ENCODE results near the gene KIF26B. TPM values are rescaled to one million over a fixed set of nuclear protein-coding genes. Genes with fewer than 3 reads are reported as not detected.

The KIF26B gene
- polyA plus RNA-seq, 1 donor from 2014 or later = 6.3 TPM

DNA sequence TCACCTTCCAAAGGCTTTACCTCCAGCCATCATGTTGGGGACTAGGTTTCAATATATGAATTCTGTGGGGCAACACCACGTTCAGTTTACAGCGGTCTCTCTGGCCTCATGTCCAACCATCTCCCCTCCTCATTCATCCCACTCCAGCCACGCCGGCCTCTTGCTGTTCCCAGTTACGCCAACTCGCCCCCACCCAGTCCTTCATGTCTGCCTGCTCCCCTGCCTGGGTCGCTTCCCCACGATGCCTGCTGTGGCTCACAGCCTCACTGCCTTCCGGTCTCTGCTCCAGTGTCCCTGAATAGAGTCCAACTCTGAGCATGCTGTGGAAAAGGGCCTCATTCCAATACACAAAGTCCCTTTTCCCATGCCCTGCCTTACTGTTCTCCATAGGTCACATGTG is 193.8 kb downstream of the KIF26B start:
- Histone ChIP-seq H3K27me3 (ENCODE audit: insufficient read depth, low read depth, low read length) (no peaks in the 10 kb centered on the region), H3K9me2 (ENCODE audit: insufficient read depth, low read length) (no peaks in the 10 kb centered on the region), H4K20me1 (ENCODE audit: insufficient read depth) (no peaks in the 10 kb centered on the region), H3K9ac (ENCODE audit: low read length) (no peak overlapping the region), H3K79me2 (replicated peaks; ENCODE audit: insufficient read depth, low read length) (no peaks in the 10 kb centered on the region), H2AFZ (ENCODE audit: low read depth, low read length) (no peak overlapping the region), H3K4me3 (ENCODE audit: low read length) (no peak overlapping the region), H3K36me3 (ENCODE audit: insufficient read depth, low read length) (no peaks in the 10 kb centered on the region), H3F3A (ENCODE audit: insufficient read depth, low read length, poor library complexity, severe bottlenecking) (no peaks in the 10 kb centered on the region), H3K4me2 (ENCODE audit: low read length) (no peak overlapping the region), H3K27ac (ENCODE audit: low read length) (no peak overlapping the region), H3K9me3 (ENCODE audit: low read length) (no peaks in the 10 kb centered on the region)
- TF ChIP-seq MXI1 (conservative IDR thresholded peaks at IDR 0.05; ENCODE audit: poor library complexity, severe bottlenecking) (no peak), TAF1 (IDR thresholded peaks at IDR 0.05; ENCODE audit: low read depth) (no peak), REST (IDR thresholded peaks at IDR 0.05; ENCODE audit: borderline replicate concordance) (no peak), EZH2 (IDR thresholded peaks at IDR 0.05; ENCODE audit: borderline replicate concordance, insufficient read depth, low read length, poor library complexity, severe bottlenecking) (no peak), POLR2AphosphoS5 (IDR thresholded peaks at IDR 0.05) (no peak), RAD21 (conservative IDR thresholded peaks at IDR 0.05) (no peak), EP300 (conservative IDR thresholded peaks at IDR 0.05; ENCODE audit: poor library complexity, severe bottlenecking) (no peak), SMC3 (conservative IDR thresholded peaks at IDR 0.05; ENCODE audit: poor library complexity) (no peak)
- TF ChIP-seq, protein P1, sequence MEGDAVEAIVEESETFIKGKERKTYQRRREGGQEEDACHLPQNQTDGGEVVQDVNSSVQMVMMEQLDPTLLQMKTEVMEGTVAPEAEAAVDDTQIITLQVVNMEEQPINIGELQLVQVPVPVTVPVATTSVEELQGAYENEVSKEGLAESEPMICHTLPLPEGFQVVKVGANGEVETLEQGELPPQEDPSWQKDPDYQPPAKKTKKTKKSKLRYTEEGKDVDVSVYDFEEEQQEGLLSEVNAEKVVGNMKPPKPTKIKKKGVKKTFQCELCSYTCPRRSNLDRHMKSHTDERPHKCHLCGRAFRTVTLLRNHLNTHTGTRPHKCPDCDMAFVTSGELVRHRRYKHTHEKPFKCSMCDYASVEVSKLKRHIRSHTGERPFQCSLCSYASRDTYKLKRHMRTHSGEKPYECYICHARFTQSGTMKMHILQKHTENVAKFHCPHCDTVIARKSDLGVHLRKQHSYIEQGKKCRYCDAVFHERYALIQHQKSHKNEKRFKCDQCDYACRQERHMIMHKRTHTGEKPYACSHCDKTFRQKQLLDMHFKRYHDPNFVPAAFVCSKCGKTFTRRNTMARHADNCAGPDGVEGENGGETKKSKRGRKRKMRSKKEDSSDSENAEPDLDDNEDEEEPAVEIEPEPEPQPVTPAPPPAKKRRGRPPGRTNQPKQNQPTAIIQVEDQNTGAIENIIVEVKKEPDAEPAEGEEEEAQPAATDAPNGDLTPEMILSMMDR (IDR thresholded peaks at IDR 0.05; ENCODE audit: poor library complexity, severe bottlenecking) = no peak

- no peaks in the 10 kb centered on the region for H4K20me1 ChIP-seq (ENCODE audit: insufficient read depth)
- no peak overlapping the region for H3K9ac ChIP-seq (ENCODE audit: low read length)
- H3K27me3 ChIP-seq (ENCODE audit: insufficient read depth, low read depth, low read length) = no peaks in the 10 kb centered on the region
- no peak overlapping the region for H3K4me3 ChIP-seq (ENCODE audit: low read length)
- H3K27ac ChIP-seq (ENCODE audit: low read length) = no peak overlapping the region
- H3K36me3 ChIP-seq (ENCODE audit: insufficient read depth, low read length) = no peaks in the 10 kb centered on the region
- H3K9me2 ChIP-seq (ENCODE audit: insufficient read depth, low read length) = no peaks in the 10 kb centered on the region
- no peaks in the 10 kb centered on the region for H3K9me3 ChIP-seq (ENCODE audit: low read length)
- H3K4me2 ChIP-seq (ENCODE audit: low read length) = no peak overlapping the region
- TF ChIP-seq MXI1 (conservative IDR thresholded peaks at IDR 0.05; ENCODE audit: poor library complexity, severe bottlenecking) (no peak), EP300 (conservative IDR thresholded peaks at IDR 0.05; ENCODE audit: poor library complexity, severe bottlenecking) (no peak), TAF1 (IDR thresholded peaks at IDR 0.05; ENCODE audit: low read depth) (no peak), REST (IDR thresholded peaks at IDR 0.05; ENCODE audit: borderline replicate concordance) (no peak), EZH2 (IDR thresholded peaks at IDR 0.05; ENCODE audit: borderline replicate concordance, insufficient read depth, low read length, poor library complexity, severe bottlenecking) (no peak), SMC3 (conservative IDR thresholded peaks at IDR 0.05; ENCODE audit: poor library complexity) (no peak), RAD21 (conservative IDR thresholded peaks at IDR 0.05) (no peak), POLR2AphosphoS5 (IDR thresholded peaks at IDR 0.05) (no peak)
- TF ChIP-seq, protein P1 (IDR thresholded peaks at IDR 0.05; ENCODE audit: poor library complexity, severe bottlenecking) = no peak
- no peak overlapping the region for H2AFZ ChIP-seq (ENCODE audit: low read depth, low read length)
- no peaks in the 10 kb centered on the region for H3F3A ChIP-seq (ENCODE audit: insufficient read depth, low read length, poor library complexity, severe bottlenecking)
- no peaks in the 10 kb centered on the region for H3K79me2 ChIP-seq (replicated peaks; ENCODE audit: insufficient read depth, low read length)
These were observed 198.6 kb downstream of the KIF26B start for GRCh38 chr1:245353411-245353810.

Data from neural cell (in vitro differentiated cells).